ENCODE data around the gene TBC1D8.

GRCh38 chr2:101179982-101180381 lies 28.8 kb upstream of the TBC1D8 start:
- no peak for TF ChIP-seq POLR2AphosphoS5 (IDR thresholded peaks at IDR 0.05; ENCODE audit: low read depth, low read length)
- no peak for TF ChIP-seq POLR2A (IDR thresholded peaks at IDR 0.05; ENCODE audit: low read depth, low read length)
- no peak for TF ChIP-seq TAF1 (IDR thresholded peaks at IDR 0.05; ENCODE audit: borderline replicate concordance, low read depth, low read length)
